ENCODE measurements around the gene KCNK3.
"Not testable (repeated sequence)": the region's sequence is repeated elsewhere in the genome, so short reads cannot be mapped to it uniquely, and the experiment has no call there.

The KCNK3 gene

GRCh38 chr2:26730549-26731344, 38.2 kb downstream of the KCNK3 start:
- no peak for DNase-seq (ENCODE audit: low read depth in 2 of 2)

GRCh38 chr2:26731714-26732113, 39.2 kb downstream of the KCNK3 start:
- DNase-seq (ENCODE audit: low read depth in 2 of 2), result no peak

DNA sequence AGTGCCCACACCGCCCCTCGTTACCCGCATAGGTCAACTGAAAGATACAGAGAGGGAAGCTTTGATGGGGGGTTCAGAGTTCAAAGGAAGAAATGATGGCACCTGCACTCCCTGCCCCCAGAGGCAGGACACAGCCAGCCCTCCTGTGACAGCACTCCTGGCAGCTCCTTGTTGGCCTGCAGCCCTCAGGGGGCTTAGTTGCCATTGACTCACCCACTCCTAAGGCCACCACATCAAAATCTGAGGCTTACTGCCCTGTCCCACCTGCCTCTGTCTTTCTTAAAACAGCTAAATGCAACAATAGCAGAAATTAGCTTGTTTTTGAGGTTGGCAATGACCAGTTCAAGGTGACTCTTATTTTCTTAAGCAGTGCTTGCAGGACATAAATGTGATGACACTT, 39.9 kb downstream of the KCNK3 start:
- no peak for DNase-seq (ENCODE audit: low read depth in 2 of 2)

GRCh38 chr2:26733413-26733812, 40.9 kb downstream of the KCNK3 start:
- DNase-seq (ENCODE audit: low read depth in 2 of 2), result no peak

DNA sequence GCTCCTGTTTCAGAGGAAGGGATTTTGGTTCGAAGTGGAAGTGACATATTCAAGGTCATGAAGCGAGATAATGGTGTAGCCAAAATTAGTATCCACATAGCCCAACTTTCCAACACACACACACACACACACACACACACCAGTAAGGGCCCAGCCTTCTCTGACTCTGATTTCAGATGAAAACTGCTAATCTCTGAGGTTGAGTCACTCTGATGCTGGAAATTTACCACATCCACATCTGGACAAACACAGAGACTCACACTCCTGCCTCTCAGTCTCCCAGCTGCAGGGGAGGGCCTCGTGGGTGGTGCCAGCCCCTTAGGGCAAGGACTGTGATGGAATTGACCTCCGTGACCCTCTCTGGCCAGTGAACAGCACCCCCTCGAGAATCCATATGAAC, 42.6 kb downstream of the KCNK3 start:
- no peak for DNase-seq (ENCODE audit: low read depth in 2 of 2)

DNA sequence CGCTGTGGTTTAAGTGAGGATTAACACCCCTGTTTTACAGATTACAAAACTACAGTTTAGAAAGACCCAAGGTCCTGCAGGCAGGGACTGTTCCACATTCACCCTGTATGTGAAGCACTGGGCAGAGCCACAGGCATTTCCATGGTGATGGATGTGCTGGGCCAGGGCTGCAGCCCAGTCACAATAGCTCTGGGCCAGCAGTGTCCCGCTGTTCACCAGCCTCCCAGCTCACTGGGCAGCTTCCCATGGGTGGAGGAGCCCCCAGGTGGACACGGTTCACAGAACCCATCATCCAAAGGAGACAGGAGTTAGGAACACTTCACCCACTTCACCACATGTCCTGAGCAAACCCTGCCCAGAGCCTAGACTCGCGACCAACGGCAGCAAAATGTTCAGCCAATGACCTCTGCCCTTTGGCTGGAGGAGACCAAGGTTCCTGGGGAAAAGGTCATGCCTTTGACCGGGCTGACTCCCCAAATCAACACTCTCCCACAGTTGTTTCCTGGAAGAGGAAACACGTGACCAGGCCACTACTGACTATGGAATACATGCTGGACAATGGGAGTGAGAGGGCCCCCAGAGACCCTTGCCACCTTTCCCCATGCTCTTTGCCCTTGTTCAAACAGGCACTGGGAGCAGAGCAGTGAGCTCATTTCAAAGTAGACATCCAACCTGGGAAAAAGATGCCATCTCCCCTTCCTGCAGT, 43.5 kb downstream of the KCNK3 start:
- DNase-seq (ENCODE audit: low read depth in 2 of 2), result no peak

GRCh38 chr2:26737221-26737620, 44.7 kb downstream of the KCNK3 start:
- no peak for DNase-seq (ENCODE audit: low read depth in 2 of 2)

DNA sequence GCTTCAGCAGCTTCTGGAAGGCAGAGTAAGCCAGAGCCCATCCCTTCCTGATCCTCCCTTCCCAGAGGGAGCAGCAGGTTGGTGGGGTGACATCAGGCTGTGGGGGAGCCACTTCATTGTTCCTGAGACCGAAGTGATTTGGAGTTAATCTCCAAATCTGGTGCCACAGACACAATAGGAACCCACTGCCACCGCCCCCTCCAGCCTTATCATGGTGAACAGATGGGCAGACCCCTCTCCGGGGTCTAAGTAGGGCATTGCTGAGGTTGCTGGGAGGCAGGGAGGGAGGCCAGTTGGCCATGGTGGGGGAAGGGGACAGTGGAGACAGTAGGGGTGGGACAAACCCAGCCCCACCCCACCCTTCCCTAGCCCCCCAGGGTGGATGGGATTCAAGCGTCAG, 46.0 kb downstream of the KCNK3 start:
- DNase-seq (ENCODE audit: low read depth in 2 of 2), result no peak

- no peak for DNase-seq (ENCODE audit: low read depth in 2 of 2)
Measured at GRCh38 chr2:26739514-26739913, 47.0 kb downstream of the KCNK3 start.

GRCh38 chr2:26740346-26740745, 47.8 kb downstream of the KCNK3 start:
- no peak for DNase-seq (ENCODE audit: low read depth in 2 of 2)

DNA sequence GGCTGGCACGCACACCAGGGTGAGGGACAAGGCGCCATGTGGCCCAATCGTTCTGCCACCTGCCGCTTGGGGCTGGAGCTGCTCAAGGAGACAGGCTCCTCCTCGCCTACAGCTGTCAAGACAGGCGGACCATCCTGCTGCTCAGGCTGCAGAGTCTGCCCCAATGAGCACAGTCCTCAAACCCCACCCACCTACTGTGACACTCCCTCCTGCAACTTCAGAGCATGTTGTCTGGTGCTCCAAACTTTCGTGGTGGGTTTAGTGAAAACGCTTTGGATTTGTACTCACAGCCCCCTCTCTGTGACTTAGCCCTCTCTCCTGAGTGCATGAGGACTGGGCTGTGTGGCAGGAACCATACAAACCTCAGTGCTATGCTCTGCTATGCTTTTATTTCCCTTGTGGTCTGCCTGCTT, 48.4 kb downstream of the KCNK3 start:
- DNase-seq (ENCODE audit: low read depth in 2 of 2), result no peak

DNA sequence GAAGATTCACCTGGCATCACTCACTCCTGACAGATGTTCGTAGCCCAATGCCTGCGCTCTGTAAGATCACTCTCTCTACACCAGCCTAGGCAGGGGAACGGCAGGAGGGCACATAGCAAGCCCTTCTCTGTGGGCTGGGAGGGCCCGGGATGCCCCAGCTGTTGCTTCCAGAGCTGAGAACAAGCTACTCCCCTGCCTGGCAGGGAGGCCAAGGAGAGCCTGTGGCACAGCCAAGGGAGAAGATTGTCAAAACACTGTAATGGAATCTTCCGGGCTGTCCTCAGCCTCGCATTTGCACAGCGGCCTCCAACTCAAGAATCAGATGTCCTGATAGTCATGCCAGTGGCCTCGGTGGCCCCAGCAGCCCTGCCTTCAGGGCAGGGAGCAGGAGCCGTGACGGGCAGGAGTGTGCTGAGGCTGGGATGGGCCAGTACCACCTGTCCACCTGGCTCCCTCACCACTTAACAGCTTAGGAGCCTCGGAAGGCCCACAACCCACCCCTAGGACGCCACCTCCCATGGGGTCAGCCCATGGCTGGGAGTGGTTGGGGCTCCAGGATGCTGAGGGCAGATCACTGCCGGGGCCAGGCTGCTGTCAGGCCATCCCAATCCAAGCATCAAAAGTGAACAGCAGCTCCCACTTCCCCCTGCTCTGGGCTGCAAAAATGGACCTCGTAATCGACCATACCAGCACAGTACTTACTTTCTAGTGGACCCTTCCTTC, 49.7 kb downstream of the KCNK3 start:
- no peak for DNase-seq (ENCODE audit: low read depth in 2 of 2)

- DNase-seq (ENCODE audit: low read depth in 2 of 2), result no peak
Measured at GRCh38 chr2:26743852-26744251, 51.3 kb downstream of the KCNK3 start.

GRCh38 chr2:26744953-26745352, 52.4 kb downstream of the KCNK3 start:
- DNase-seq (ENCODE audit: low read depth in 2 of 2), result no peak

DNA sequence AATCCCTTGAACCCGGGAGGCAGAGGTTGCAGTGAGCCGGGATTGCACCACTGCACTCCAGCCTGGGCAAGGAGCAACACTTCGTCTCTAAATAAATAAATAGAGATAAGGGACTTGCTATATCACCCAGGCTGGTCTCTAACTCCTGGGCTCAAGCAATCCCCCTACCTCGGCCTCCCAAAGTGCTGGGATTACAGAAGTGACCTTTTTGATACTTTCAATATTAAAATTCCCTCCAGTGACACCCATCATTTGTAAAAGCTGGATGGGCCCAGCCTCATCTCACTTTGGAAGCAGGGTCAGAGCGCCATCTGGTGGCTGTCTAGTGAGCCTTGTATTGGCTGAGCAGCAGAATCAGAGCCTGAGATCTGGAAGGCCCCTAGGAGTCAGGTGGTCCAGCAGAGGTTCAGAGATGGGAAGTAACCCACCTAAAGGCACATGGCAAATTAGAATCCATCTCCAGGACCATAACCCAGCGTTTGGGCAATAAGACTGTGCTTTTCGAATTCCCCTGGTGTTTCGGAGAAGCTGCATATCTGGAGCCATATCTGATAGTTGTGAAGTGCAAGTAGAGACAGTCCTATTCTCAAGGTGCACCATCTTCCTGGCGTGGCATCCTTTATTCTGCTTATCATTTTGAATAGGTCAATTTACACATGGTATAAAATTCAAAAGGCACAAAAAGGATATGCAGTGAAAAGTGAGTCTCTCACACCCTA, 53.2 kb downstream of the KCNK3 start:
- peak; percentile 73 to 75 for DNase-seq (ENCODE audit: low read depth in 2 of 2)

DNA sequence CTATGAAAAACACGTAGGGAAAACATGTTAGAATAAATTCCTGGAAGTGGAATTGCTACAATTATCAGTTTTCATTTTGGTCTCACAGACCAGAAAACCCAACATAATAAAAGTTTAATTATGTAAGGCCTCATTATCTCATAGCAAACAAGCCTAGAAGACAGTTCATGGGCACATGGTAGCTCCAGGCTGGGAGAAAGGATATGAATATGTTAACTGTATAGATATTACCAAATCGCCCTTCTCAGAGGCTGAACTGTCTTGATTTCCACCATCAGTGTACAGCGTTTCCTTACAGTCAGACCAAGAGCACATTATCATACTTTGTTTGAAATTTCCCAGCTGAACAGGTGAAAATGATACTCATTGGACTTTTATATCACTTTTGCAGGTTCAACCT, 54.4 kb downstream of the KCNK3 start:
- DNase-seq (ENCODE audit: low read depth in 2 of 2), result no peak

GRCh38 chr2:26749787-26750420, 57.4 kb downstream of the KCNK3 start:
- not testable (repeated sequence) for DNase-seq (ENCODE audit: low read depth in 2 of 2)

GRCh38 chr2:26750467-26750866, 57.9 kb downstream of the KCNK3 start:
- DNase-seq (ENCODE audit: low read depth in 2 of 2), result not testable (repeated sequence)

GRCh38 chr2:26752656-26753055, 60.1 kb downstream of the KCNK3 start:
- DNase-seq (ENCODE audit: low read depth in 2 of 2), result no peak

DNA sequence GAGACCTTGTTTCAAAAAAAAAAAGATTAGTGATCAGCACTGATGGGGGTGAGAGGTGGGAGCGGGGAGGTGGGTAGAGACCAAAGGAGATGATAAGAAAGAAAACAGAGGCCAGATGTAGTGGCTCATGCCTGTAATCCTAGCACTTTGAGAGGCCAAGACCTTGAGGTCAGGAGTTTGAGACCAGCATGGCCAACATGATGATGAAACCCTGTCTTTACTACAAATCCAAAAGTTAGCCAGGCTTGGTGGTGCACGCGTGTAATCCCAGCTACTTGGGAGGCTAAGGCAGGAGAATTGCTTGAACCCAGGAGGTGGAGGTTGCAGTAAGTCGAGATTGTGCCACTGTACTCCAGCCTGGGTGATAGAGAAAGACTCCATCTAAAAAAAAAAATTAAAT, 62.0 kb downstream of the KCNK3 start:
- no peak for DNase-seq (ENCODE audit: low read depth in 2 of 2)

GRCh38 chr2:26754972-26755670, 62.6 kb downstream of the KCNK3 start:
- DNase-seq (ENCODE audit: low read depth in 2 of 2), result no peak

All from stimulated activated CD4-positive, alpha-beta T cell treated with anti-CD3 and anti-CD28 coated beads, Interleukin-1b, Interleukin-23, amount 100 ng/mL, for 4 hours (primary cell).